Fibroblast of lung (primary cell): ENCODE measurements around the gene TCN1. TPM values are rescaled to one million over a fixed set of nuclear protein-coding genes. Genes with fewer than 3 reads are reported as not detected.
A peak's percentile ranks its signal among the peaks of the same experiment; 100 is the strongest.
"Not testable (repeated sequence)": the region's sequence is repeated elsewhere in the genome, so short reads cannot be mapped to it uniquely, and the experiment has no call there.

Experiments
- DNase-seq, 2 donors: peaks; one replicate each; pipeline versions ENCODE4 v3.0.0 to v3.0.0-alpha.2; 2010; ENCODE audit warnings: low read depth in 2 of 2
- H2AFZ ChIP-seq: 2 replicates; pipeline ENCODE4 v1.5.1; 2012; ENCODE audit warnings: low read length, control low read depth, inconsistent platforms
- H3K27ac ChIP-seq: 2 replicates; pipeline ENCODE4 v1.5.1; 2011; ENCODE audit warnings: low read length, control low read depth; ENCODE audit not compliant: insufficient read depth
- H3K27me3 ChIP-seq: 2 replicates; pipeline ENCODE4 v1.5.1; 2011; ENCODE audit warnings: mild to moderate bottlenecking, low read length; ENCODE audit not compliant: control insufficient read depth, insufficient read depth
- H3K36me3 ChIP-seq: 2 replicates; pipeline ENCODE4 v1.5.1; 2011; ENCODE audit warnings: low read length; ENCODE audit not compliant: control insufficient read depth, insufficient read depth
- H3K4me1 ChIP-seq: 2 replicates; pipeline ENCODE4 v1.5.1; 2011; ENCODE audit warnings: low read length; ENCODE audit not compliant: control insufficient read depth, insufficient read depth; ENCODE audit errors: extremely low read depth
- H3K4me2 ChIP-seq: 2 replicates; pipeline ENCODE4 v1.5.1; 2011; ENCODE audit warnings: low read length, control low read depth; ENCODE audit not compliant: insufficient read depth; ENCODE audit errors: extremely low read depth
- H3K4me3 ChIP-seq, 4 experiments: fragments of 200-600 bp in 1 of 4; sonication (generic) in 1 of 4; replicated peaks in 1 of 4; 2 replicates each; pipeline ENCODE4 v1.5.1; 2011 to 2016; ENCODE audit warnings: low read length in 4 of 4, low read depth in 3 of 4, mild to moderate bottlenecking in 3 of 4, control low read depth in 2 of 4, inconsistent platforms in 1 of 4, mixed read lengths in 1 of 4; ENCODE audit not compliant: insufficient read depth in 1 of 4; ENCODE audit errors: control extremely low read depth in 1 of 4
- H3K79me2 ChIP-seq: 2 replicates; pipeline ENCODE4 v1.5.1; 2012; ENCODE audit warnings: mild to moderate bottlenecking, low read length, inconsistent platforms; ENCODE audit not compliant: control insufficient read depth, insufficient read depth
- H3K9ac ChIP-seq: 2 replicates; pipeline ENCODE4 v1.5.1; 2011; ENCODE audit warnings: mild to moderate bottlenecking, low read length, control low read depth; ENCODE audit not compliant: insufficient read depth
- H3K9me3 ChIP-seq: 2 replicates; pipeline ENCODE4 v1.5.1; 2012; ENCODE audit warnings: low read depth, low read length; ENCODE audit not compliant: control insufficient read depth, insufficient read depth
- H4K20me1 ChIP-seq: 2 replicates; pipeline ENCODE4 v1.5.1; 2011; ENCODE audit warnings: low read length; ENCODE audit not compliant: control insufficient read depth, insufficient read depth; ENCODE audit errors: extremely low read depth
- EZH2 ChIP-seq: IDR thresholded peaks from 2 replicates; pipeline ENCODE4 v1.5.1; 2012; ENCODE audit warnings: low read length, control low read depth, mild to moderate bottlenecking; ENCODE audit errors: missing control alignments
- polyA plus RNA-seq, 2 donors: library from polyadenylated mRNA; depleted of rRNA in 1 of 2; stranded (reverse) in 1 of 2; unstranded in 1 of 2; fragments of >200 nt; gene quantifications; 2 replicates each; pipeline ENCODE4 v1.2.1, GENCODE V29; 2011 to 2012; ENCODE audit warnings: missing spikeins in 1 of 2
- total RNA-seq: library from RNA; depleted of rRNA; stranded (reverse); fragments of >200 nt; gene quantifications from 2 replicates; pipeline ENCODE4 v1.2.1, GENCODE V29; 2014
- TF ChIP-seq, protein P1 (sequence below), 2 donors: IDR thresholded peaks in 1 of 2; conservative IDR thresholded peaks in 1 of 2; 1 replicate in 1 of 2; 2 replicates in 1 of 2; pipeline ENCODE4 v1.5.1; 2011 to 2012; ENCODE audit warnings: low read length in 2 of 2, control low read depth in 1 of 2, inconsistent platforms in 1 of 2, low read depth in 1 of 2, mild to moderate bottlenecking in 1 of 2

Gene TCN1
- total and polyA plus RNA-seq, 2 donors (not counting 1 experiment from before 2014, with no cell fraction given), result not detected

DNA sequence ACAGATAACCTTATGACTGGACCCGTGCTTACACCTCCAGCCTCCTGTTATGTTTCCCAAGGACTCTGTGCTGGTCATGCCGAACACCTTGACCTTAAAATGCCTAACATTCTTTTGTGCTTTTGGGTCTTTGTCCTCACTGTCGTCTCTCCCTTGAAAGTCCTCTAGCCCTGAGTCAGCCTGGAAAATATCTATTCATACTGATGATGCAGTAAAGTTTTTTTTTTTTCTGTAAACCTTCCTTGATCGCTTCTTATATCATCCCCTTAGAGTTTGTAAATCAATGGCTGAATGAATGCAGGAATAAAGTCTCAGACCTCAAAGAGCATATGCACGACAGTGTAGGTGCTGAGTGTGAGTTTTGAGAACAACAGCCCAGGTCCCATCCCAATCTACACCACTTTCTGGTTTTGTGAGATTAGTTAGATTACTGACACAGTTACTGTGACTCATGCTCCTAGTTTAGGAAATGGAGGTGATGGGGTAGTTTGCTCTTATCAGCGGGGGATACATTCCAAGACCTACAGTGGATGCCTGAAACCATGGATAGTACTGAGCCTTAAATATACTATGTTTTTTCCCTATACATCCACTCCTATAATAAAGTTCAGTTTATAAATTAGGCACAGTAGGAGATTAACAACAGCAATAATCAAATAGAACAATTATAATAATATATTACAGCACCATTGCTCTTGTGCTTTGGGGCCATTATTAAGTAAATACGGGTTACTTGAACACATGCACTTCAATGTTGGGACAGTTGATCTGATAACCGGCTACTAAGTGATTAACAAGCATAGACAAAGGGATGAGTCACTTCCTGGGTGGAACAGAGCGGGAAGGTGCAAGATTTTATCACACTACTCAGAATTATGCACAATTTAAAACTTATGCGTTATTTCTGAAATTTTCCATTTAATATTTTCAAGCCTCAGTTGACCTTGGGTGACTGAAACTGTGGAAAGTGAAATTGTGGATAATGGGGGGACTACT is 8.6 kb downstream of the TCN1 start:
- H3K27me3 ChIP-seq, result no peaks in the 10 kb centered on the region
- no peak for TF ChIP-seq EZH2
- TF ChIP-seq, protein P1, sequence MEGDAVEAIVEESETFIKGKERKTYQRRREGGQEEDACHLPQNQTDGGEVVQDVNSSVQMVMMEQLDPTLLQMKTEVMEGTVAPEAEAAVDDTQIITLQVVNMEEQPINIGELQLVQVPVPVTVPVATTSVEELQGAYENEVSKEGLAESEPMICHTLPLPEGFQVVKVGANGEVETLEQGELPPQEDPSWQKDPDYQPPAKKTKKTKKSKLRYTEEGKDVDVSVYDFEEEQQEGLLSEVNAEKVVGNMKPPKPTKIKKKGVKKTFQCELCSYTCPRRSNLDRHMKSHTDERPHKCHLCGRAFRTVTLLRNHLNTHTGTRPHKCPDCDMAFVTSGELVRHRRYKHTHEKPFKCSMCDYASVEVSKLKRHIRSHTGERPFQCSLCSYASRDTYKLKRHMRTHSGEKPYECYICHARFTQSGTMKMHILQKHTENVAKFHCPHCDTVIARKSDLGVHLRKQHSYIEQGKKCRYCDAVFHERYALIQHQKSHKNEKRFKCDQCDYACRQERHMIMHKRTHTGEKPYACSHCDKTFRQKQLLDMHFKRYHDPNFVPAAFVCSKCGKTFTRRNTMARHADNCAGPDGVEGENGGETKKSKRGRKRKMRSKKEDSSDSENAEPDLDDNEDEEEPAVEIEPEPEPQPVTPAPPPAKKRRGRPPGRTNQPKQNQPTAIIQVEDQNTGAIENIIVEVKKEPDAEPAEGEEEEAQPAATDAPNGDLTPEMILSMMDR (conservative IDR thresholded peaks at IDR 0.05 in 1 of 2, IDR thresholded peaks at IDR 0.05 in 1 of 2; ENCODE audit: low read depth in 1 of 2, low read length in 2 of 2), result no peak
- H2AFZ ChIP-seq, result no peak overlapping the region
- no peak overlapping the region for H3K4me3 ChIP-seq
- H3K27ac ChIP-seq, result no peak overlapping the region
- no peaks in the 10 kb centered on the region for H3K36me3 ChIP-seq
- H3K4me1 ChIP-seq, result no peaks in the 10 kb centered on the region
- H4K20me1 ChIP-seq, result no peaks in the 10 kb centered on the region
- H3K9me3 ChIP-seq, result no peaks in the 10 kb centered on the region
- H3K79me2 ChIP-seq, result no peaks in the 10 kb centered on the region
- no peak overlapping the region for H3K9ac ChIP-seq
- peak in 1 of 2 donors; percentile 50 for DNase-seq
- no peak overlapping the region for H3K4me2 ChIP-seq

DNA sequence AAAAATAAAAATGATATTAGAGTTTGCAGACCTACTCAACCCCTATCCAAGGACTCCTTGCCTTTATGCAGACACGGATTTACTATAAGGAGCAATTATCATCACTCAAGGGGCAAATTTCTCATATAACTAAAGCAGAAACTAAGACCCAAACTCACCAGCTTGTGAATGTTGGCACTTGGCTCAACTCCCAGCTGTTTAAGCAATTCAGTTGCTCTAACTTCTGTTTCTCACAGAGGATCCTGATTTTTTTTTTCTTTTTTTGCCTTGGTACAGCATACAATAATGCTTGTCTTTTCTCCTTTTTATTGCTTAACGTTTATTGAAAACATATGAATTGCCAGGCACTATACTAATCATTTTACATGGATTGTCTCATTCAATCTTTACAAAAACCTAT is 11.4 kb downstream of the TCN1 start:
- Histone ChIP-seq H3K9me3 (no peaks in the 10 kb centered on the region), H3K27me3 (no peaks in the 10 kb centered on the region), H3K36me3 (no peaks in the 10 kb centered on the region), H4K20me1 (no peaks in the 10 kb centered on the region), H3K4me3 (no peak overlapping the region), H3K4me1 (no peaks in the 10 kb centered on the region), H3K27ac (no peak overlapping the region), H3K9ac (no peak overlapping the region), H2AFZ (no peak overlapping the region), H3K4me2 (no peak overlapping the region), H3K79me2 (no peaks in the 10 kb centered on the region)
- TF ChIP-seq EZH2, result no peak
- TF ChIP-seq, protein P1 (conservative IDR thresholded peaks at IDR 0.05 in 1 of 2, IDR thresholded peaks at IDR 0.05 in 1 of 2; ENCODE audit: low read depth in 1 of 2, low read length in 2 of 2), result no peak
- DNase-seq, result no peak

DNA sequence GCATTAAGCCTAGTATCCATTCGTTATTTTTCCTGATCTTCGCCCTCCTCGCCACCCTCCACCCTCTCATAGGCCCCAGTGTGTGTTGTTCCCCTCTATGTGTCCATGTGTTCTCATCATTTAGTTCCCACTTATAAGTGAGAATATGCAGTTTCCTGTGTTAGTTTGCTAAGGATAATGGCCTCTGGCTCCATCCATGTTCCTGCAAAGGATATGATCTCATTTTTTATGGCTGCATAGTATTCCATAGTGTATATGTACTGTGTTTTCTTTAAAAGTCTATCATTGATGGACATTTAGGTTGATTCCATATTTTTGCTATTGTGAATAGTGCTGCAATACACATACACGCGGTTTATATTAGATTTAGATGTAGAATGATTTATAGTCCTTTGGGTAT is 14.9 kb downstream of the TCN1 start:
- not testable (repeated sequence) for H4K20me1 ChIP-seq, H2AFZ ChIP-seq, H3K4me3 ChIP-seq, H3K36me3 ChIP-seq, DNase-seq, H3K27ac ChIP-seq, H3K27me3 ChIP-seq, H3K9ac ChIP-seq, H3K4me2 ChIP-seq, H3K9me3 ChIP-seq, H3K79me2 ChIP-seq, H3K4me1 ChIP-seq

DNA sequence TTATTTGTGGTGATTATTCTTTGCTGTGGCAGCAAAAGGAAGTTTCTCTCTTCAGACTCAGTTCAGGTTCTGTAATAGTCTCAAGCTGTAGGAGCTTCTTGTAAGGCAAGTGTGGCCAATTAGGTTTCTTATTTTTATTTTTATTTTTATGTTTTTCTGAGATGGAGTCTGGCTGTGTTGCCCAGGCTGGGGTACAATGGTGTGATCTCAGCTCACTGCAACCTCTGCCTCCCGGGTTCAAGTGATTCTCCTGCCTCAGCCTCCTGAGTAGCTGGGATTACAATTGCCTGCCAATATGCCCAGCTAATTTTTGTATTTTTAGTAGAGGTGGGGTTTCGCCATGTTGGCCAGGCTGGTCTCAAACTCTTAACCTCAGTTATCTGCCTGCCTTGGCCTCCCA is 16.7 kb downstream of the TCN1 start:
- H3K9ac ChIP-seq, H3K4me1 ChIP-seq, DNase-seq, H3K79me2 ChIP-seq, H4K20me1 ChIP-seq, H3K4me2 ChIP-seq, H2AFZ ChIP-seq, H3K36me3 ChIP-seq, H3K4me3 ChIP-seq, H3K9me3 ChIP-seq, H3K27me3 ChIP-seq, H3K27ac ChIP-seq: not testable (repeated sequence)
